ENCODE data around the gene RMRP. TPM values are rescaled to one million over a fixed set of nuclear protein-coding genes. Genes with fewer than 3 reads are reported as not detected.

RMRP gene
- total RNA-seq: over 10,000 TPM; 17,358 to 20,060 TPM
- polyA plus RNA-seq (2013, experiment 1 of 2): 4,324 TPM
- 7,111 TPM for polyA plus RNA-seq (2013, experiment 2 of 2)
- long read RNA-seq, experiment 1: 0 reads
- long read RNA-seq, experiment 2: 0 reads
- long read RNA-seq, experiment 3: 0 reads
- long read RNA-seq, experiment 4: 0 reads

- H3K9ac ChIP-seq (ENCODE audit: extremely low read depth, low read length, poor library complexity, severe bottlenecking): peak within 1 kb of the TSS; percentile 95
- TF ChIP-seq, protein P1, sequence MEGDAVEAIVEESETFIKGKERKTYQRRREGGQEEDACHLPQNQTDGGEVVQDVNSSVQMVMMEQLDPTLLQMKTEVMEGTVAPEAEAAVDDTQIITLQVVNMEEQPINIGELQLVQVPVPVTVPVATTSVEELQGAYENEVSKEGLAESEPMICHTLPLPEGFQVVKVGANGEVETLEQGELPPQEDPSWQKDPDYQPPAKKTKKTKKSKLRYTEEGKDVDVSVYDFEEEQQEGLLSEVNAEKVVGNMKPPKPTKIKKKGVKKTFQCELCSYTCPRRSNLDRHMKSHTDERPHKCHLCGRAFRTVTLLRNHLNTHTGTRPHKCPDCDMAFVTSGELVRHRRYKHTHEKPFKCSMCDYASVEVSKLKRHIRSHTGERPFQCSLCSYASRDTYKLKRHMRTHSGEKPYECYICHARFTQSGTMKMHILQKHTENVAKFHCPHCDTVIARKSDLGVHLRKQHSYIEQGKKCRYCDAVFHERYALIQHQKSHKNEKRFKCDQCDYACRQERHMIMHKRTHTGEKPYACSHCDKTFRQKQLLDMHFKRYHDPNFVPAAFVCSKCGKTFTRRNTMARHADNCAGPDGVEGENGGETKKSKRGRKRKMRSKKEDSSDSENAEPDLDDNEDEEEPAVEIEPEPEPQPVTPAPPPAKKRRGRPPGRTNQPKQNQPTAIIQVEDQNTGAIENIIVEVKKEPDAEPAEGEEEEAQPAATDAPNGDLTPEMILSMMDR (conservative IDR thresholded peaks at IDR 0.05): peak; percentile 56
- H3K4me1 Mint-ChIP-seq: peaks cover 9% of the 10 kb centered on the region
- 0 to 2% methylated on average over 20 to 42 of the region's 42 CpGs for WGBS, 2 experiments (ENCODE audit: insufficient coverage in 1 of 2, insufficient read length in 1 of 2)
- H3K27me3 ChIP-seq (ENCODE audit: control insufficient read depth, insufficient read depth, low read length, poor library complexity, severe bottlenecking): no peaks in the 10 kb centered on the region
- peak within 1 kb of the TSS; percentile 98 for H3K27ac ChIP-seq (ENCODE audit: low read depth, low read length)
- no peaks in the 10 kb centered on the region for H3K9me3 ChIP-seq (ENCODE audit: control insufficient read depth, low read length)
- H3K9me3 Mint-ChIP-seq: no peaks in the 10 kb centered on the region
- H3K27ac Mint-ChIP-seq: peak within 1 kb of the TSS; percentile 99
- peak within 1 kb of the TSS; percentile 83 for H3K4me3 ChIP-seq (ENCODE audit: low read length)
- H3K36me3 ChIP-seq (ENCODE audit: control insufficient read depth, insufficient read depth, low read length): peaks cover 20% of the 10 kb centered on the region
- peak within 1 kb of the TSS; percentile 76 for H3K4me3 Mint-ChIP-seq
- DNase-seq: peak; percentile 97
- H3K36me3 Mint-ChIP-seq (ENCODE audit: low read depth): peaks cover 23% of the 10 kb centered on the region
- no peaks in the 10 kb centered on the region for H3K4me1 ChIP-seq (ENCODE audit: control insufficient read depth, insufficient read depth, low read length)
- peaks cover 12% of the 10 kb centered on the region for H3K27me3 Mint-ChIP-seq (ENCODE audit: insufficient read depth)
Measured at GRCh38 chr9:35657546-35658136, at the start of gene RMRP. Gene RMRP (minus strand): TSS chr9:35658019.

DNA sequence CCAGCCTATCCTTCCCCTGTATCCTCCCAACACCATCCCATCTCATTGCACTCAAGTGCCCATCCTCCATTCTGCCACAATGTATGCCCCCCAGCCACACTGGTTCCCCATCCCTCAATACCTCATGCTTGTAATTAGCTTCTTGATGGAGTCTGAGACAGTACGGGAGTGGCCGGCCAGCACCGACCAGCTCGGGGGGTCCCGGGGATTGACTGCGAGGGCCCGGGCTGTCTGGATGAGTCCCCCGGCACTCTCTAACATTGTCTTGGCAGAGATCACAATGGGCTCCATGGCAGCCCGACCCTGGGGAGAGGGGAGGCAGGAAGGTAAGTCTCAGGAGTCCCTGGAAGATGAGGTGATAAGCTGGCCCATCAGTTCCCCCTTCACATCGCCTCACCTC, 49.1 kb upstream of the RMRP start:
- peaks cover 84% of the 10 kb centered on the region for H3K36me3 Mint-ChIP-seq (ENCODE audit: low read depth)
- 89 to 100% methylated on average over 1 to 10 of the region's 10 CpGs for WGBS, 2 experiments (ENCODE audit: insufficient coverage in 1 of 2, insufficient read length in 1 of 2)
- Histone ChIP-seq H3K9ac (ENCODE audit: extremely low read depth, low read length, poor library complexity, severe bottlenecking) (no peak overlapping the region), H3K4me3 (ENCODE audit: low read length) (no peak overlapping the region), H3K27me3 (ENCODE audit: control insufficient read depth, insufficient read depth, low read length, poor library complexity, severe bottlenecking) (no peaks in the 10 kb centered on the region), H3K4me1 (ENCODE audit: control insufficient read depth, insufficient read depth, low read length) (no peaks in the 10 kb centered on the region), H3K36me3 (ENCODE audit: control insufficient read depth, insufficient read depth, low read length) (peaks cover 88% of the 10 kb centered on the region), H3K9me3 (ENCODE audit: control insufficient read depth, low read length) (no peaks in the 10 kb centered on the region), H3K27ac (ENCODE audit: low read depth, low read length) (no peak overlapping the region)
- H3K4me1 Mint-ChIP-seq: no peaks in the 10 kb centered on the region
- no peaks in the 10 kb centered on the region for H3K9me3 Mint-ChIP-seq
- no peaks in the 10 kb centered on the region for H3K27me3 Mint-ChIP-seq (ENCODE audit: insufficient read depth)
- H3K27ac Mint-ChIP-seq: no peak overlapping the region
- no peak for DNase-seq
- no peak overlapping the region for H3K4me3 Mint-ChIP-seq
- TF ChIP-seq, protein P1 (conservative IDR thresholded peaks at IDR 0.05): no peak

- no peak overlapping the region for H3K4me3 Mint-ChIP-seq
- Histone ChIP-seq H3K4me1 (ENCODE audit: control insufficient read depth, insufficient read depth, low read length) (no peaks in the 10 kb centered on the region), H3K9ac (ENCODE audit: extremely low read depth, low read length, poor library complexity, severe bottlenecking) (no peak overlapping the region), H3K9me3 (ENCODE audit: control insufficient read depth, low read length) (no peaks in the 10 kb centered on the region), H3K27ac (ENCODE audit: low read depth, low read length) (no peak overlapping the region), H3K36me3 (ENCODE audit: control insufficient read depth, insufficient read depth, low read length) (peaks cover 88% of the 10 kb centered on the region), H3K4me3 (ENCODE audit: low read length) (no peak overlapping the region), H3K27me3 (ENCODE audit: control insufficient read depth, insufficient read depth, low read length, poor library complexity, severe bottlenecking) (no peaks in the 10 kb centered on the region)
- H3K36me3 Mint-ChIP-seq (ENCODE audit: low read depth): peaks cover 74% of the 10 kb centered on the region
- 95% methylated on average over 7 of the region's 7 CpGs; no CpG with 5 or more reads in 1 of the 2 experiments for WGBS, 2 experiments (ENCODE audit: insufficient coverage in 1 of 2, insufficient read length in 1 of 2)
- no peaks in the 10 kb centered on the region for H3K9me3 Mint-ChIP-seq
- H3K27me3 Mint-ChIP-seq (ENCODE audit: insufficient read depth): no peaks in the 10 kb centered on the region
- TF ChIP-seq, protein P1 (conservative IDR thresholded peaks at IDR 0.05): no peak
- H3K4me1 Mint-ChIP-seq: no peaks in the 10 kb centered on the region
- no peak for DNase-seq
- no peak overlapping the region for H3K27ac Mint-ChIP-seq
Measured at GRCh38 chr9:35705836-35706430, 48.1 kb upstream of the RMRP start.

All from endodermal cell (in vitro differentiated cells).